ENCODE measurements around the gene RPS6KB2.

RPS6KB2 gene

DNA sequence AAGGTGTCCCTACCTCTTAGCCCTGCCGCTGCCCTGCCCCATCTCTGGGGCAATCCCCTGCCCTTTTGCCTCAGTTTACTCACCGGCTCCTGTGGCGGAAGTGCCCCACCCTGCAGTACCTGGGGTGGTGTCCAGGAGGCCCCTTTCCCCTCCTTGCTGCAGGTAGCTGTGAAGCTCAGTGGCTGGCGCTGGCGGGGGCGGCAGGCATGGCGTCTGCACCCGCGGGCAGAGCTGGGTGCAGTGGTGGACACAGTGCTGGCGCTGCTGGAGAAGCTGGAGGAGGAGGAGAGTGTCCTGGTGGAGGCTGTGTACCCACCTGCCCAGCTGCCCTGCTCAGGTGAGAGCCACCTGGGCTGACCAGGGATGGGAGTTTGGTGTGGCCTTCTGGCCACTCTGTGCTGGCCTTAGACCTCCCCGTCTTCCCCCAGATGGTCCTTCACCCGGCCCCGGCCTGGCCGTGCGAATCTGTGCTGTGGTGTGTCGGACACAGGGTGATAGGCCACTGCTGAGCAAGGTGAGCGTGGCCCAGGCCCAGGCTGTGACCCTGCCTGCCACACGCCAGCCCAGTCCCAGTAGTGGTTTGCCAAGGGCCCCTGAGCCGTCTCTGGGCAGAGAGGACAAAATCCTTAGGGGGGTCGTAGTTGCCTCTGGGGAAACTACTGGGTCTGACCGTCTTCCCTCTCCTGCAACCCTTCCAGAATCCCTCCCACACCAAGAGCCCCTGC, 8.8 kb upstream of the RPS6KB2 start:
- Histone ChIP-seq H2BK12ac (ENCODE audit: low read length) (no peak overlapping the region), H2BK15ac (ENCODE audit: low read length) (peak overlapping the region; percentile 65), H3K9ac (ENCODE audit: low read depth, low read length, poor library complexity) (no peak overlapping the region), H3K27me3 (ENCODE audit: control insufficient read depth in 3 of 3, insufficient read depth in 3 of 3, low read depth in 1 of 3, low read length in 3 of 3) (peaks cover 0 to 27% (median 2%) of the 10 kb centered on the region in 3 experiments), H4K8ac (ENCODE audit: low read depth, low read length) (peak overlapping the region; percentile 21), H2BK120ac (ENCODE audit: low read depth, low read length) (no peak overlapping the region), H3K79me1 (ENCODE audit: low read depth, low read length) (peaks cover 2% of the 10 kb centered on the region), H3K4me3 (ENCODE audit: low read length in 2 of 2) (no peak overlapping the region), H2BK5ac (ENCODE audit: low read length) (peak overlapping the region; percentile 0), H4K91ac (ENCODE audit: low read depth, low read length, poor library complexity) (no peak overlapping the region), H3K9me3 (replicated peaks in 1 of 2; ENCODE audit: control insufficient read depth in 2 of 2, insufficient read depth in 1 of 2, low read depth in 1 of 2, low read length in 2 of 2) (no peaks in the 10 kb centered on the region), H3K4me1 (ENCODE audit: control insufficient read depth in 2 of 2, insufficient read depth in 1 of 2, low read depth in 1 of 2, low read length in 2 of 2) (peaks cover 10 to 13% of the 10 kb centered on the region in 2 donors), H2AFZ (ENCODE audit: low read length) (no peak overlapping the region), H2AK5ac (ENCODE audit: low read depth, low read length) (peak overlapping the region; percentile 86), H3K14ac (ENCODE audit: low read length) (no peak overlapping the region), H3K18ac (ENCODE audit: low read length) (peak overlapping the region; percentile 42), H3K27ac (replicated peaks; ENCODE audit: low read length) (no peak overlapping the region), H3K23ac (ENCODE audit: low read depth, low read length, poor library complexity) (peak overlapping the region; percentile 88), H3K36me3 (replicated peaks in 1 of 2; ENCODE audit: control insufficient read depth in 2 of 2, insufficient read depth in 2 of 2, low read length in 2 of 2) (no peaks in the 10 kb centered on the region), H3K4ac (ENCODE audit: low read length) (no peak overlapping the region), H3K4me2 (ENCODE audit: insufficient read depth, low read length, poor library complexity, severe bottlenecking) (no peak overlapping the region)
- no CpG with 5 or more reads among the region's 21 CpGs for whole genome bisulfite sequencing, 2 donors (ENCODE audit: extremely low coverage in 2 of 2, insufficient read length in 2 of 2, insufficient replicate concordance in 1 of 2)
- no peak for DNase-seq (ENCODE audit: low spot score)

GRCh38 chr11:67420147-67420645, 8.1 kb upstream of the RPS6KB2 start:
- peak overlapping the region; percentile 8 for H3K4ac ChIP-seq (ENCODE audit: low read length)

GRCh38 chr11:67420646-67421429, 7.5 kb upstream of the RPS6KB2 start:
- Histone ChIP-seq H2AFZ (ENCODE audit: low read length) (peak overlapping the region; percentile 98), H3K4me2 (ENCODE audit: insufficient read depth, low read length, poor library complexity, severe bottlenecking) (peak overlapping the region; percentile 98), H4K8ac (ENCODE audit: low read depth, low read length) (no peak overlapping the region), H3K79me1 (ENCODE audit: low read depth, low read length) (peaks cover 2% of the 10 kb centered on the region), H2BK5ac (ENCODE audit: low read length) (peak overlapping the region; percentile 50), H3K23ac (ENCODE audit: low read depth, low read length, poor library complexity) (peak overlapping the region; percentile 98), H4K91ac (ENCODE audit: low read depth, low read length, poor library complexity) (peak overlapping the region; percentile 28), H3K9ac (ENCODE audit: low read depth, low read length, poor library complexity) (peak overlapping the region; percentile 89), H3K27me3 (ENCODE audit: control insufficient read depth in 3 of 3, insufficient read depth in 3 of 3, low read depth in 1 of 3, low read length in 3 of 3) (peaks cover 0 to 17% (median 0%) of the 10 kb centered on the region in 3 experiments), H3K14ac (ENCODE audit: low read length) (peak overlapping the region; percentile 72), H2BK12ac (ENCODE audit: low read length) (no peak overlapping the region), H2BK120ac (ENCODE audit: low read depth, low read length) (no peak overlapping the region), H3K18ac (ENCODE audit: low read length) (peak overlapping the region; percentile 96), H3K27ac (replicated peaks; ENCODE audit: low read length) (no peak overlapping the region), H3K36me3 (replicated peaks in 1 of 2; ENCODE audit: control insufficient read depth in 2 of 2, insufficient read depth in 2 of 2, low read length in 2 of 2) (no peaks in the 10 kb centered on the region), H2BK15ac (ENCODE audit: low read length) (no peak overlapping the region), H3K4ac (ENCODE audit: low read length) (peak overlapping the region; percentile 8), H3K4me3 (ENCODE audit: low read length in 2 of 2) (peak overlapping the region; percentile 67 to 77), H2AK5ac (ENCODE audit: low read depth, low read length) (peak overlapping the region; percentile 86), H3K9me3 (replicated peaks in 1 of 2; ENCODE audit: control insufficient read depth in 2 of 2, insufficient read depth in 1 of 2, low read depth in 1 of 2, low read length in 2 of 2) (no peaks in the 10 kb centered on the region), H3K4me1 (ENCODE audit: control insufficient read depth in 2 of 2, insufficient read depth in 1 of 2, low read depth in 1 of 2, low read length in 2 of 2) (peaks cover 9 to 10% of the 10 kb centered on the region in 2 donors)
- WGBS, 2 donors (ENCODE audit: extremely low coverage in 2 of 2, insufficient read length in 2 of 2, insufficient replicate concordance in 1 of 2): no CpG with 5 or more reads among the region's 97 CpGs
- peak; percentile 93 for DNase-seq (ENCODE audit: low spot score)

More at GRCh38 chr11:67420147-67420645, 8.1 kb upstream of the RPS6KB2 start:
- Histone ChIP-seq H3K27me3 (ENCODE audit: control insufficient read depth in 3 of 3, insufficient read depth in 3 of 3, low read depth in 1 of 3, low read length in 3 of 3) (peaks cover 0 to 20% (median 0%) of the 10 kb centered on the region in 3 experiments), H2BK120ac (ENCODE audit: low read depth, low read length) (no peak overlapping the region), H3K14ac (ENCODE audit: low read length) (peak overlapping the region; percentile 72), H3K4me1 (ENCODE audit: control insufficient read depth in 2 of 2, insufficient read depth in 1 of 2, low read depth in 1 of 2, low read length in 2 of 2) (peaks cover 10% of the 10 kb centered on the region in 2 donors), H3K18ac (ENCODE audit: low read length) (peak overlapping the region; percentile 96), H3K23ac (ENCODE audit: low read depth, low read length, poor library complexity) (peak overlapping the region; percentile 98), H2AFZ (ENCODE audit: low read length) (peak overlapping the region; percentile 98), H2BK5ac (ENCODE audit: low read length) (peak overlapping the region; percentile 50), H2AK5ac (ENCODE audit: low read depth, low read length) (peak overlapping the region; percentile 86), H3K79me1 (ENCODE audit: low read depth, low read length) (peaks cover 2% of the 10 kb centered on the region), H2BK15ac (ENCODE audit: low read length) (peak overlapping the region; percentile 65), H3K4me3 (ENCODE audit: low read length in 2 of 2) (peak overlapping the region; percentile 67 to 77), H2BK12ac (ENCODE audit: low read length) (no peak overlapping the region), H4K91ac (ENCODE audit: low read depth, low read length, poor library complexity) (no peak overlapping the region), H3K4me2 (ENCODE audit: insufficient read depth, low read length, poor library complexity, severe bottlenecking) (peak overlapping the region; percentile 98), H3K9me3 (replicated peaks in 1 of 2; ENCODE audit: control insufficient read depth in 2 of 2, insufficient read depth in 1 of 2, low read depth in 1 of 2, low read length in 2 of 2) (no peaks in the 10 kb centered on the region), H3K9ac (ENCODE audit: low read depth, low read length, poor library complexity) (peak overlapping the region; percentile 89), H3K36me3 (replicated peaks in 1 of 2; ENCODE audit: control insufficient read depth in 2 of 2, insufficient read depth in 2 of 2, low read length in 2 of 2) (no peaks in the 10 kb centered on the region), H4K8ac (ENCODE audit: low read depth, low read length) (no peak overlapping the region), H3K27ac (replicated peaks; ENCODE audit: low read length) (no peak overlapping the region)
- no peak for DNase-seq (ENCODE audit: low spot score)
- no CpG with 5 or more reads among the region's 15 CpGs for WGBS, 2 donors (ENCODE audit: extremely low coverage in 2 of 2, insufficient read length in 2 of 2, insufficient replicate concordance in 1 of 2)
